ENCODE results near the gene HEPHL1.

Gene HEPHL1

DNA sequence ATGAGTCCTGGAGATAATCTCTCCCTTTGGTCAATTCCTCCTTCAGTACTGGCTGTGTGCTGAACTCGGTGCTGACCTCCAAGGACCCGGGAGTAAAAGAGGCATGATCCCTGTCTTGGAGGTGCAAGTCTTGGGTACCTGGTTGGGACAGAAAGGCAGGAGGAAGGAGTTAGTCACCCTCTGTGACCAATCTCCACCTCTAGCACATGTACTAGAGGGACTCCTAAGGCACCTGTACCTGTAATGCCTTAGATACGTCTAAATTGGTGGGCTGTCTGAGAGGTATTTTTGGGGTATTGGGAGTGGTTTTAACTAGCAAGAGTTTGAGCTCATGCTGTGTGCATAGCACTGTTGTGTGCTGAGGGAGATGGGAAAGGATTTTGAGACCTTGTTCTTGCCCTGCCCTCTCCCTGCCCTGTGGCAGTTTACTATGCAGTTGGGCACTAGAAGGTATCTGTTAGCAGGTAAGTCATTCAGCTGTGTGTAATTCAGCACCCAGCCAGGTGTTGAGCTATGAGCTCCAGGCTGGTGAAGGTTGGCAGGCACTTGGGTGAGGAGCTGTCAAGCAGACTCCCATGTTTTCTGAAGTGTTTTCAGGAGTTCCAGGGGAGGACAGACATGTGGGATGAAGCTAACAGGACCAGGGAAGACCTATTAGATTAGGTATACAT, 110.0 kb downstream of the HEPHL1 start:
- DNase-seq (ENCODE audit: low spot score), result no peak

- DNase-seq (ENCODE audit: low spot score), result no peak
Measured at GRCh38 chr11:94131718-94132115, 110.6 kb downstream of the HEPHL1 start.

- DNase-seq (ENCODE audit: low spot score), result no peak
Measured at GRCh38 chr11:94132152-94132558, 111.0 kb downstream of the HEPHL1 start.

DNA sequence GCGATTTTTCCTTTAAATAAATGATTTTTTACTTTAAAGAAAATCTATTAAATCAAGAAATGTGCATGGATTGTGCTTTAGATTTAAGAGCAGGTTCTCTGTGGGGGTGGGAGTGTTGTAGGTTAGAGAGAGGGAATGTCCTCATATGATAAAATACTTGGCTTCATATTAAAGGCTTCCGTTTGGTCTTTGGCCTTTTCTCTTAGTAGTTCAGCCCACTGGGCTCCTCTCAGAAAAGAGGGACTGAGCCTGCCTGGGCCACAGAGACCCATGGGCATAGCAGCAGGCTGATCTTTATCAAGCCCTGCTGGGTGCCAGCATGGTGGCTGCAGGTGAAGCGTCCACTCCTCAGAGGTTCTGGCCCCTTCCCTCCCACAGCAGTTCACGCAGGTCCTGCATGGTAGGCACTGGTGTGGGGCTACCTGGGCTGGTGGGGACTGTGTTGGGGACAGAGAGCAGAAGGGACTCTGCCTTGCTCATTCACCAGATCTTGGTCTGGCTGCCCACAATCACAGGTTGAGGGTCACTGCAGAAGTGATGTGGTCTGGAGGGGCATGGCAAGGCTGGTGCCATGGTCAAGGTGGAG, 111.8 kb downstream of the HEPHL1 start:
- DNase-seq (ENCODE audit: low spot score), result no peak

DNA sequence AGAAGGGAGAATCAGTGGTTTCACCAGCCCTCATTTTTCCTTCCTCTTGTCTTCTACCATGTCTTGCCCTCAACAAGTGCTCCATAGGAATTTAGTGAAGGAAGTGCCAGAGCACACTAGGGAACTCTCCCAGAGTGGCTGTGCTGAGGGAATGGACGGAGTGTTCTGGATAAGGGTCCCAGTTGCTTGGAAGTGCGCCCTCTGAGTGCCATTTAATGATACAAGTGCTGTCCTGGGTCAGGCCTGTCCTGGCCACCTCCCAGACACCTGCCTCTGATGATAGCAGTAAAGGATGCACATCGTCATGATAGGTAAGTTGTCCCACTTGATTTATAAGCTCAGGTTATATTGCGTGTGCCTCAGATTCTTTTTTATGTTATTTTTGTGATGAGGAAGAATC, 112.6 kb downstream of the HEPHL1 start:
- DNase-seq (ENCODE audit: low spot score), result no peak

GRCh38 chr11:94134651-94135512, 113.7 kb downstream of the HEPHL1 start:
- no peak for DNase-seq (ENCODE audit: low spot score)

DNA sequence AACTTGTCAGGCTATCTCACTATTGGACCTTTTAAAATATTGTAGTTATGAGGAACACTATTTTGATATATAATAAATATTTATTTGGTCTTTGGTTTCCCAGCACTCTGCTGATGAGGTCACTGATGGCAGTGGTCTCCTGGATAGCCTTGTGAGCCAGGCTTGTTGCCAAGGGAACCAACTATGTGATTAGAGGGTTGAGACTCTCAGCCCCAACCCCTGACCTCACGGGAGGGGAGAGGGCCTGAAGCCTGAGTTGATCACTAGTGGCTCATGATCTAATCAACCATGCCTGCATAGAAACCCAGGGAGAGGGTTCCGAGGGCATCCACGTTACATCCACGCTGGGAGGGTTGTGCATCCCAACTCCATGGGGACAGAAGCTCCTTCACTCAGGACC, 118.3 kb downstream of the HEPHL1 start:
- DNase-seq (ENCODE audit: low spot score), result peak; percentile 77

DNA sequence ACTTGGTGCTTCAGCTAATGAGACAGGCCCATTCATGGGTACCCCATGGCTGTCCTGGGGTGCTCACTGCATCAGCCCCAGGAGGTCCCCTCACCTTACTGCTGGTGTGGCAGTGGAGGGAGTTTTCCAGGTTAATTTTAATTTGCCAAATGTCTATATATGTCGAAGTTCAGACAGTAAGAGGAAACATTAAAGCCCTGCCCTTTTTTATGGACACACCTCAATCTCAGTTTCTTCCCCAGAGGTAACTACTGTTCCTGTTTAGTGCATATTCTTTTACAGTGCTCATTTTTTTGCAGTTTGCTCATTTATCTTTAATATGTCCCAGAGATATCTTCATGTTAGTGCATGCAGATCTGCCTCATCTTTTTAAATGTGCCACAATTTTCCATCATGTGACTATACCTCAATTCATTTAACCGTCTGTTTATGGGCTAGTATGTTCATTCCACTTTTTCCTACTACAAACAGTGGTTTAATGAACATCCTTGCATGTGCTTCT, 119.1 kb downstream of the HEPHL1 start:
- no peak for DNase-seq (ENCODE audit: low spot score)

DNA sequence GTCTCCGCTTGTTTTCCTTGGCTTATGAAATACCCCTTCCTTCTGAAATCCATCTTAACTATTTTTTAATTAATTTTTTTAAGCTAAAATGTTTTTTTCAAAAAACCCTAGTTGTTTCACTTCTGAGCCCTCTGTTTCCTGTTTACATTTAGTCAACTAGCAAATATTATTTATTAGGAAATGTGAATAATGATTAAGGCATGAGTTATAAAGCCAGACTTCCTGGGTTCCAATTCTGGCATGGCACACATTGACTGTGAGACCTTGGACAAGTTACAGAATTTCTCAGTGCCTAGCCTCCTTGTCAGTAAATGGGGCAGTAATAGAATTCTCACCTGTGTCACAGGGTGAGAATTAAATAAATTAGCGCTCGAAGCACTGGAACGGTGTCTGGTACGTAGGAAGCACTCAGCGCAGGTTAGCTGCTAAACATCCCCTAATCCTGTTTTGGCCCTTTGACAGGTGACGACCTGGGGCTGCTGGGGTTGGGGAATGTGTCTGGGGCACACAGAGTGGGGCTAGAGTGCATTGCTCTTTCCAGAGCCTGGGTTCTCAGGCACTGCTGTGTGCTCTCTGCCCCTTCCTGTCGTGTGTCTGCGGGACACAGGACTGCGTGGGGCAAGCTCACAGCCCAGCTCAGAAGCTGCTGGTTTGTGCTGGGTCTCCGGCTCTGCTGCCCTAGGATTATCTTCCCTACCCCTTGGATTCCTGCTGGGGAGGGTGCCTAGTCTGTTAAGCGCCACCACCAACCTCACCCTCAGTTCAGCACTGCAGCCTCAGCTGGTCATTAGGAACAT, 120.6 kb downstream of the HEPHL1 start:
- DNase-seq (ENCODE audit: low spot score), result no peak

- no peak for DNase-seq (ENCODE audit: low spot score)
Measured at GRCh38 chr11:94142308-94143281, 121.4 kb downstream of the HEPHL1 start.

DNA sequence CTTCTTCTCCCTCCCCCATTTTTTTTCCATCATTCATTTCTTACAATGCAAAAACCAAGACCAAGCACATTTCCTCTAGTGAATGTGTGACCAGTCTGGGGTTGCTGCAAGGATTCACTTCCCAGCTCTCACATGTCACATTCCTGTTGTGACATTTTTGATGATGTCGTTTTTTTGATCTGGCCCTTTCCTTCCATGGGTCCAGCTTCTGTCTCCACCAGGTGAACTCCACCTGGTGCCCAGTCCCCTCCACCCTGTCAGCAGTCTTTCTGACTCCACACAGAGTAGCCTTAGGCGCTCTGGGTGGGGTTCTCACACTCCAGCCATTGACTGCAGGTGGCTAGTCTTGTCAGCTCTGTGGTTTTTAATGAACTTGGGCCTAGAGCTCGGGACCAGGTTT, 123.1 kb downstream of the HEPHL1 start:
- no peak for DNase-seq (ENCODE audit: low spot score)

DNA sequence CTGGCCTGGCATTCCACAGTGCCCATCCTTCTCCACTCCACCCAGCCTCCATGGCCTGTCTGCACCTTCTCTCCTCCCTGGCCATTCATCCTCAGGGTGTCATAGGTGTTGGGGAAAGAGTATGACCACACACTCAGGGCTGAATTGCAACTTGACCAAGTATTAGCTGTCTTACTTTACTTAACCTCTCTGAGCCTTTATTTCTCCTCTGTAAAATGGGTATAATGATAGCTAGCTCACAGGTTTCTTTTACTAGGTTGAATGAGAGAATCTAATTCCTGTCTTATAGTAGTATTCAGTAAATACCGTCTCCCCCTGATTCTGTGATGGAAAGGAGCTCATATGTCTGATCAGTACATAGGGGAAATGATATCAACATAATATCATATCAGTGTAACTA, 123.5 kb downstream of the HEPHL1 start:
- no peak for DNase-seq (ENCODE audit: low spot score)

- no peak for DNase-seq (ENCODE audit: low spot score)
Measured at GRCh38 chr11:94145431-94145830, 124.3 kb downstream of the HEPHL1 start.

DNA sequence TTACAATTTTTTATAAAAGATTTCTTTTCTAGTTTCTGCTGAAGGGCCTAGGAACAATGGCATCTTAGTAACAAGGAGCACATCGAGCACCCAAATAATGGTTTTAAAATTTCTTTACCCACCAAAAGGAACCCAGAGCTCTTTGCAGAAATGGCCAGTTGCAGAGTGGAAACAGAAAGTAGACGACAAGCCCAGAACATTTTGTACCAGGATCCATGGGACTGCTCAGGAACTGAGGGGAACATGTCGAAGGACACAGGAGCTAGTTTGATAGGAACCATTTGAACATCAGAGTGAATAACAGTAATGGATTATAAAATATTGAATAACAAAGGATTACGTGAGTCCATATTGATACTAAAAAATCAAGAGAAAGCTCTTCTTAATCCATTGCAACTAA, 124.8 kb downstream of the HEPHL1 start:
- no peak for DNase-seq (ENCODE audit: low spot score)

- no peak for DNase-seq (ENCODE audit: low spot score)
Measured at GRCh38 chr11:94147433-94147845, 126.3 kb downstream of the HEPHL1 start.

DNA sequence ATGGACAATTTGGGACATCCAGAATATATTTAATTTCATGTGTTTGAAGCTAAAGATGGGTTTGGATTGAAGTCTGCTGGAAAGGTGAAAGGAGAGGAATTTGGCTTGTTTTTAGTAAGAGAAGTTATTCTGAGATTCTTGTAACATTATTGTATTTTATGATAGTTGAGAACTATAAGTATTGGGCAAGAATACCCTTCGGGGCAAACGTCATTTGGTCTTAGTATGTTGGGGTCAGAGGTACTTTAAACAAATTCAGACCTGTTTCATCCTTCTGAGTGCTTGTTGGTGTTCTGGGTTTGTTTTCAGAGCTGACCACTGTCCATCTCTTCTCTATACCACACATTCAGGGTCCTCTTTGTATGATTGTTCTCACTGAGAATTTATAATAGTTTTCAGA, 127.0 kb downstream of the HEPHL1 start:
- DNase-seq (ENCODE audit: low spot score), result no peak

DNA sequence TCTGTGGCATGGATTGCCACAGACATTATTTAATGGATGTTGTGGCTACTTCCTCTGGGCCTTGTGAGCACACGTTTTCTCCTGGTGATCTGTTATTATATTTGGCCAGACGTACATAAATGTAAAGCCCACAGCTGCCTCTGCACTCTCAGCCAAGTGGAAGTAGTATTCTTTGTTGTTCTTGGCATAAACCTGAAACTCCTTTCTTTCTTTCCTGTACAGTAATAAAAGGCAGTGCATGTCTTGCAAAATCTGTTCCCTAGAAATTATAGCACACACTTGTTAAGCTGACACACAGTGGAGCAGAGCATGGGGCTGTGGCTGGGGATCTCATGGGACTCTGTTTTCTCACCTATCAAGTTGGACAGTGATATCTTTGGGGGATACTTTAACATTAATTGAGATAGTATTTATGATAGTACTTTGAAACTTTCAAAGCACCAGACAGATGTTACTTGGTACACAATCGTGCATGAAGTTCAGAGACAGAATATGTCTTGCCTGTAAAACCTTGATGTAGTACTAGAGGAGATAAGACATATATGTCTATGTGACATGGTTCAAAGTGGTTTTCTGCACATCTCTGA, 128.4 kb downstream of the HEPHL1 start:
- DNase-seq (ENCODE audit: low spot score), result no peak

DNA sequence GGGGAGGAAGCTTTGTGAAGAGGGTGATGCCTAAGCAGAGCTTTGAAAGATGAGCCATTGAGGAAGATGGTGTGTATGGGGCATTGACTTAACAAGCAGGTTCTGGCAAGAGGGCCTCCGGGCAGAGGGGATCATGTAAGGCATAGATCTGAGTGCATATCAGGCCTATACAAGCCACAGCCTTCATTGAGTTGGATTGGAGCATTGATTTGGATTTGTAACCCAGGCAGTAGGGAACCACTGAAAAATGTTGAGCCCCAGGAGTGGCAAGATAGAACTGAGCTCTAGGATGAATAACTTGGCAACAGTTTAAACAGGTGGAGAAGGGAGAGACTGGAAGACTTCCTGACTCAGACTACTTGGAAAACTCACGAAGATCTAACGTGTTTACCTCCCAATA, 128.9 kb downstream of the HEPHL1 start:
- no peak for DNase-seq (ENCODE audit: low spot score)

GRCh38 chr11:94150704-94151685, 129.8 kb downstream of the HEPHL1 start:
- DNase-seq (ENCODE audit: low spot score), result no peak

Measured in ecto neural progenitor cell (in vitro differentiated cells).